GM19035 (cell line): ENCODE results near the gene ECHDC3.

Experiments
- ATAC-seq: cut with Tn5 transposase; IDR thresholded peaks from one replicate; pipeline ENCODE4 v1.9.1; 2021; ENCODE audit not compliant: unreplicated experiment

The ECHDC3 gene

GRCh38 chr10:11746883-11747539, 4.8 kb downstream of the ECHDC3 start:
- no peak for ATAC-seq

- ATAC-seq: no peak
Measured at GRCh38 chr10:11748866-11749265, 6.7 kb downstream of the ECHDC3 start.

- no peak for ATAC-seq
Measured at GRCh38 chr10:11750420-11750819, 8.2 kb downstream of the ECHDC3 start.

GRCh38 chr10:11754173-11754572, 12.0 kb downstream of the ECHDC3 start:
- no peak for ATAC-seq

- no peak for ATAC-seq
Measured at GRCh38 chr10:11754620-11755019, 12.4 kb downstream of the ECHDC3 start.

- no peak for ATAC-seq
Measured at GRCh38 chr10:11755512-11756263, 13.5 kb downstream of the ECHDC3 start.

- no peak for ATAC-seq
Measured at GRCh38 chr10:11756766-11757315, 14.7 kb downstream of the ECHDC3 start.

- ATAC-seq: no peak
Measured at GRCh38 chr10:11757454-11757820, 15.3 kb downstream of the ECHDC3 start.

- peak; percentile 97 for ATAC-seq
Measured at GRCh38 chr10:11757821-11758463, 15.8 kb downstream of the ECHDC3 start.

- ATAC-seq: no peak
Measured at GRCh38 chr10:11758527-11759236, 16.5 kb downstream of the ECHDC3 start.

GRCh38 chr10:11759347-11759746, 17.2 kb downstream of the ECHDC3 start:
- no peak for ATAC-seq

GRCh38 chr10:11760151-11760550, 18.0 kb downstream of the ECHDC3 start:
- no peak for ATAC-seq

- no peak for ATAC-seq
Measured at GRCh38 chr10:11760861-11761260, 18.7 kb downstream of the ECHDC3 start.

GRCh38 chr10:11761431-11761830, 19.2 kb downstream of the ECHDC3 start:
- ATAC-seq: no peak

- ATAC-seq: no peak
Measured at GRCh38 chr10:11762706-11763500, 20.7 kb downstream of the ECHDC3 start.

GRCh38 chr10:11763501-11763861, 21.3 kb downstream of the ECHDC3 start:
- no peak for ATAC-seq

GRCh38 chr10:11765141-11765540, 23.0 kb downstream of the ECHDC3 start:
- no peak for ATAC-seq

- no peak for ATAC-seq
Measured at GRCh38 chr10:11772575-11773288, 30.6 kb downstream of the ECHDC3 start.

- no peak for ATAC-seq
Measured at GRCh38 chr10:11773761-11774441, 31.7 kb downstream of the ECHDC3 start.
